Astrocyte (in vitro differentiated cells and primary cell): ENCODE results near the gene RABGGTA.

Experiments
- CTCF ChIP-seq: IDR thresholded peaks from 2 replicates; pipeline ENCODE4 v1.5.1; 2011; ENCODE audit warnings: low read depth, mild to moderate bottlenecking, inconsistent platforms, low read length, moderate library complexity; ENCODE audit not compliant: insufficient read depth
- EZH2 ChIP-seq: IDR thresholded peaks from 2 replicates; pipeline ENCODE4 v1.6.1; 2012; ENCODE audit warnings: mild to moderate bottlenecking, low read length, inconsistent platforms; ENCODE audit not compliant: insufficient read depth

DNA sequence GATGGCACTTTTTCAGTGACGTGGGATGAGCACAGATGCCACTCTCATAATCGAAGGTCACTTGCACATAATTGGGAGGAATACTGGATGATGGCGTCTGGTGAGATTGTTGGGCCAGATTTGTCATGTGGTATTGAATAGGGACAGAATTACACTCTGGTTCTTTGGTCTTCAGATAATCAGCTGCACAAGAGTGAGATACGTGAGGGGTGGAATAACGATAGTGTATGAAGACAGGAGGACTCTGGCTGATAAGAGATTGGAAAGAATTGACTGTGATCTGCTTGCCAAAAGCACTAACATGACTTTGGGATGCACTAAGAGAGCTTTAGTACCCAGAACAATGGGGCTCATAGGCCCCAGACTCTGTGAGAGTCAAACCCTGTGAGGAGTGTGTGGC, 7.0 kb upstream of the RABGGTA start:
- TF ChIP-seq CTCF, result no peak
- no peak for TF ChIP-seq EZH2
